Measurements from ENCODE around the gene CASQ2.

Gene CASQ2

DNA sequence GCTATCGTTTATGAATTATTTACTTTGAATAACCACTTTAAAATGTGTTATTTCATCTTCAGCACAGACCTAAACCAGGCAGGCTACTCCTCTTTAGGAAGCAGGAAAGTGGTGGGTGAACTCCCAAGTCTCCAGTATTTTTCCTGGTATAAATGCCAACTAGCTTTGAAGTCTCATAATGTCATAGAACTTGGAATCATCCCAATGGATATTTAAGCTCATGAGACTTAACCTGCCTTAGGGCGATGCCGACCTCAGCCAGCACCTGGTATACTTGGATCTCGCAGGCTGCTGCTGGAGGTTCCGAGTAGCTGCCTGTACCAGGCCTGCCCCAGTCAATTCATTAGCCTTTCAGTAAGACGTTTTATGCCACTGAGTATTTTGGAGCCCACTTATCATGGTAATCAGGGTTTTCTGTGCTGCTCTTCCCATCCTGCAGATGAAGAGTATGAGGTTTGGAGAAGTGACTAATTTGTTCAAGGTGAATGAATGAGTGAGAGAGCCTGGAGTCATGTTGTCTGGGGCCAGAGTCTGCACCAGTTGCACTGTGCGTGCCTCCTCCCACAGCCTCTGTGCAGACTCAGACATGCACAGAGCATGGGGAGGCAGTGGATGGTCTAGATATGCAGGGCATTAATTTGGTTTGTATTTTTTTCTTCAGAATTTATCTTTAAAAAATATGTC, 91.9 kb downstream of the CASQ2 start:
- Mint-ChIP-seq H3K27me3 (no peaks in the 10 kb centered on the region), H3K9me3 (no peaks in the 10 kb centered on the region), H3K4me3 (no peak overlapping the region), H3K36me3 (ENCODE audit: low read depth) (no peaks in the 10 kb centered on the region), H3K27ac (no peak overlapping the region), H3K4me1 (ENCODE audit: low read depth) (peaks cover 4% of the 10 kb centered on the region)

DNA sequence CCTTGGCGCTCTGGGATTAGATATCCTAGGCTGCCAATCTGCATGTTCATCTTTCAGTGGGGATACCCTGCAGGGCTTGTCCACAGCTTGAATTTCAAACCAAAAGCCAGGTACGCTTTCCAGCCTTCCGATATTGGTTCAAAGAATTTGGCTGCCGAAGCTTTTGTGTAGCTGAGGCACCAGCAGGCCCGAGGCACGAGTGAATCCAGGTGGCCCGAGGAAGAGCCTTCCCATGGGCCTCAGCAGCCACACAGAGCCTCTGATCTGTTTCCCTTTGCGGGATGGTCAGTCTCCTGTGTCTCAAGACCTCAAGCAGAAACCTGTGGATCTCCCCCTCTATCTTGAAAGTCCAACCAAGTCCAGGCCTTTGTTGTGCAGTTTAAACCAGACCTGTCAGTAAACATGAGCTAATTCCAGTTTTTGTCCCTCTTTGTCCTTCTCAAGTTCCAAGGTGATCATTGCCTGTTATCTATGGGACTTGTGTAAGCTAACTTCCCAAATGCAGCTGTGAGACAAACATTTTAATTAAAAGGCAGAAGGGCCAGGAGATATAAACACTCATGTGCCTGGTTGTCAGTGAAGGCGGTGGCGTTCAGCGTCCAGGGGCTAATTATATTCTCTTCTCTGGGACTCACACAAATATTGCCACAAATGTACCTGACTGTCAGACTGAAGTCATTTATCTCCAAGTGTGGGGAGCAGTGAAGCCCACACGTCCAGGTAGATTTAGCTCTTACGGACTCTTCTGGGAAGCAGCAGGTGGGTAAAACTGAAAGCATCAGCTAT, 96.1 kb downstream of the CASQ2 start:
- Mint-ChIP-seq H3K9me3 (no peaks in the 10 kb centered on the region), H3K27ac (no peak overlapping the region), H3K4me1 (ENCODE audit: low read depth) (peaks cover 4% of the 10 kb centered on the region), H3K36me3 (ENCODE audit: low read depth) (no peaks in the 10 kb centered on the region), H3K4me3 (no peak overlapping the region), H3K27me3 (no peaks in the 10 kb centered on the region)

DNA sequence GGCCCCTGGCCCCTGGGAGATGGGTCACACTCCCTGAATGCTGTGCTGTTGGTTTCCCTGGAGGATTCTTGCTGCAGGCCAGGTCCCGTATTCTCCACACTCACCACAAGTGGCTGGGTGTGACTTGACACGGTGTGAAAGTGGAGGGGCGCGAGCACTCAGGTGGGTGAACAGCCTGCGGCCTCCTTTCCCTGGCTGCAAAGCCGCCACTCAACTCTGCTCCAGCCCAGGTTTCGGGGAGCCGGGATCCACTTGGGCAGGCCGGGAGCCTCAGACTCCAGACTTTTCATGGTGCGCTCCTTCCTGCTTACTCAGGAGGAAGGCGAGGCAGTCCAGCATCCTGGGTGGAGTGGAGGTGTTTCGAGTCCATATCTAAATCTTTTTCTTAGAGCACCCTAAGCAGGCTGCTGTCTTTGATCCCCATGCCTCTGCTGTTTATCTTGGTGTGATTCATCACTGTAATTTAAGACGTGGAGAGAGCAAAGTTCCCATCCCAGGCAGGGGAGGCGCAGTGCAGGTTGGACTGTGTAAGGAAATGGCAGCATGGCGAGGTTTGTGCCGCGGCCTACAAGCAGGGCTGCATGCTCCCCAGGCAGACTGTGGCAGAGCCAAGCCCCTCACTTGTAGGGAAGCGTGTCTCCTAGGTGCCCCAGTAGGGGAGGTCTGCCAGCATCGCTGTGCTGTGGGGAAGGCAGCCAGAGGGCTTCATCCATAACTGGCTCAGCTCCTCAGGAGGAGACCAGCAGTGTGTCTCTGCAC, 97.2 kb downstream of the CASQ2 start:
- no peaks in the 10 kb centered on the region for H3K9me3 Mint-ChIP-seq
- no peak overlapping the region for H3K4me3 Mint-ChIP-seq
- no peaks in the 10 kb centered on the region for H3K27me3 Mint-ChIP-seq
- no peaks in the 10 kb centered on the region for H3K4me1 Mint-ChIP-seq (ENCODE audit: low read depth)
- no peak overlapping the region for H3K27ac Mint-ChIP-seq
- H3K36me3 Mint-ChIP-seq (ENCODE audit: low read depth), result no peaks in the 10 kb centered on the region

DNA sequence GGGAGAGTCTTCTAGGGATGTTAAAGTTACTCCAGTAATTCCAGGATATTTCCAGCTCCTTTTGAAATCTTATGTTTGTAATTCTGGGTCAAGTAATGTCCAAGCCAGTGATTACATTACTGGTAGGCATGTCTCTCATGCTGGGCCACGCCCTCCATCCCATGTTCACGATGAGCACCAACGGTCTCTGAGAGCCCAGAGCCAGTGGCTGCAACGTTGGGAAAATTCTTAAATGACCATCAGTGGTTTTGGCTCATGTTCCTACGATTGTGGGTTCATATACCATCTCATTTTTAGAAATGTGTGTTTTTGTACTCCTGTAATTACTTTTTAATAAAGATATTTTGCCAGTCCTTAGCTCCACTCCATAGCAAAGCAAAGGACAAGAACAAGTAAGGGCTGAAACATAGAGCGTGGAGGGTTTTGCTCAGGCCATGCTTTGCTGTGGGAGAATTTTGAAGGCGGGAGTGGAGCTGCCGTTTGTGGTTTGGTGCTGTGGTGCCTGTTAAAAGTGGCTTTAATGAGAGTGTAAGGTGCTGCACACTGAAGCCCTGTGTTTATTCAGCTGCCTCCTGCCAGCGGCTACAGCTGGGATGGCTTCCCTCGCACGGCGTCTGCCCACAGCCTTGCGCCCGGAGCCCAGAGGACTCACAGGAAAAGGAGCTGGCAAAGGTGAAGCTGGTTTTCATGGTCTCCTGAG, 97.9 kb downstream of the CASQ2 start:
- Mint-ChIP-seq H3K36me3 (ENCODE audit: low read depth) (no peaks in the 10 kb centered on the region), H3K27me3 (no peaks in the 10 kb centered on the region), H3K4me1 (ENCODE audit: low read depth) (no peaks in the 10 kb centered on the region), H3K27ac (no peak overlapping the region), H3K9me3 (no peaks in the 10 kb centered on the region), H3K4me3 (no peak overlapping the region)

DNA sequence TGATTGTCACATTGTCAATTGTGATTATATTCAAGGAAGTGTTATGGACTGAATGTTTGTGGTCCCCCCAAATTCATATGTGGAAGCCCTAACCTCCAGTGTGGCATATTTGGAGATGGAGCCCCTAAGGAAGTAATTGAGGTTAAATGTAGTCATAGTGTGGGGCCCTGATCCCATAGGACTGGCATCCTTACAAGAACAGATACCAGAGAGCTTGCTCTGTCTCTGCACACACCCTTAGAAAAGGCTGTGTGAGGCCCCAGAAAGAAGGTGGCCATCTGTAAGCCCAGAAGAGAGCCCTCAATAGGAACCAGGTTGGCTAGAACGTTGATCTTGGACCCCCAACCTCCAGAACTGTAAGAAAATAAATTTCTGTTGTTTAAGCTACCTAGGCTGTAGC, 98.6 kb downstream of the CASQ2 start:
- H3K27ac Mint-ChIP-seq, result no peak overlapping the region
- H3K4me3 Mint-ChIP-seq, result no peak overlapping the region
- no peaks in the 10 kb centered on the region for H3K9me3 Mint-ChIP-seq
- H3K36me3 Mint-ChIP-seq (ENCODE audit: low read depth), result no peaks in the 10 kb centered on the region
- no peaks in the 10 kb centered on the region for H3K4me1 Mint-ChIP-seq (ENCODE audit: low read depth)
- H3K27me3 Mint-ChIP-seq, result no peaks in the 10 kb centered on the region

DNA sequence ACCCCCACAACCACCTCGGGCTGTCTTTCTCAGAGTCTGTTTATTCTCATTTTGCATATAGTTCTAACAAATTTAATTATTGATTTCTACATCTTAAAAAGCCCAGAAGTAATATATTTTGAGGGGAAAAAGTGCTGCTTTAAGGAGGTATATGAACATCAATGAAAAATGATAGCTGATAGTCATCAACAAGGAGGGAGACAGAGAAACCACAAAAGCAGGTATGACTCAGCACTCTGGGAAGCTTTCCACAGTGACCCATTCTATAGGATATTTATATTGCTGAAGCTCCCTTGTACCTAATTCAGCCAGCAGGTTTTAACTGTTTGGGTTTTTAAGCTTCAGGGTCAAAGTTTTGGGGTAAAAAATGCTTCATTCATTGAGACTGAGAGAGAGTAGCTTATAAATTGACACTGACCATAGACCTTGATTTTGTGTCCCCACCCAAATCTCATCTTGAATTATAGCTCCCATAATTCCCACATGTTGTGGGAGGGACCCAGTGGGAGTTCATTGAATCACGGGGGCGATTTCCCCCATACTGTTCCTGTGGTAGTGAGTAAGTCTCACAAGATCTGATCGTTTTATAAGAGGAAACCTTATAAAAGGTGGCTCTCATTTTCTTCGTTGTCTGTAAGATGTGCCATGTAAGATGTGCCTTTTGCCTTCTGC, 99.4 kb downstream of the CASQ2 start:
- Mint-ChIP-seq H3K27ac (no peak overlapping the region), H3K4me3 (no peak overlapping the region), H3K9me3 (no peaks in the 10 kb centered on the region), H3K36me3 (ENCODE audit: low read depth) (no peaks in the 10 kb centered on the region), H3K27me3 (no peaks in the 10 kb centered on the region), H3K4me1 (ENCODE audit: low read depth) (no peaks in the 10 kb centered on the region)

DNA sequence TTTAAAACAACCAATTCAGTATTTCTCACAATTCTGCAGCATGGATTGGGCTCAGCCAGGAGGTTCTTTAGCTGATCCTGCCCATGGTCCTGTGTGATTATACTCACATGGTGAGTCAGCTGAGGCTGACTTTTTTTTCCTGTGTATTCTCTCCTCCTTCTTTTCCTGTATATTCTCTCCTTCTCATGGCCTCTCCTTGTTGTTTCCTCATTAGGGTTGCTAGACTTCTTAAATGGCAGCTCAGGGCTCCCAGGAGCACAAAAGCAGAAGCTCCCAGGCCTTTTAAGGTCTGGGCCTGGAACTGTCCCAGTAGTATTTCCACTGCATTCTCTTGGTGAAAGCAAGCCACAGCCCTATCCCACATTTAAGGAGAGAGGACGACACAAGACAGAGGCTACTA, 99.9 kb downstream of the CASQ2 start:
- no peaks in the 10 kb centered on the region for H3K36me3 Mint-ChIP-seq (ENCODE audit: low read depth)
- H3K27ac Mint-ChIP-seq, result no peak overlapping the region
- H3K4me1 Mint-ChIP-seq (ENCODE audit: low read depth), result no peaks in the 10 kb centered on the region
- H3K4me3 Mint-ChIP-seq, result no peak overlapping the region
- no peaks in the 10 kb centered on the region for H3K9me3 Mint-ChIP-seq
- no peaks in the 10 kb centered on the region for H3K27me3 Mint-ChIP-seq

DNA sequence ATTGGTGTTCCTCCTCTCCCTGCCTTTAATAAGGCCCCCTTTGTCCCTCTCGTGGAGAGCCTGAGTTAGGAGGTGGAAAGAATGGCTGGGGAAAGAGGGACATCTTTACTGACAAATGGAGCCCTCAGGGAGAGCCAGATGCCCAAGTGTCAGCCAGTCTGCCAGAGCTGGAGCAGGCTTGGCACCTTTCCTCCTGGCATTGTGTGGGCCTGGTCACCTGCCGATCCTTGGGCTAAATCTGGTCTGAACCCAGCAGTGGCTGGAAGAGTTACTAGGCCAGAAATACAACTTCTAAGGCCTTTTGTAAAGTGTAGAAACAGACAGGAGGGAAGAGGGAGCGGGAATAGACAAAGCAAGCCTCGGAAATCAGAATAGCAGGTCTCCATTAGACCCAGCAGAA, 101.8 kb downstream of the CASQ2 start:
- no peak overlapping the region for H3K4me3 Mint-ChIP-seq

DNA sequence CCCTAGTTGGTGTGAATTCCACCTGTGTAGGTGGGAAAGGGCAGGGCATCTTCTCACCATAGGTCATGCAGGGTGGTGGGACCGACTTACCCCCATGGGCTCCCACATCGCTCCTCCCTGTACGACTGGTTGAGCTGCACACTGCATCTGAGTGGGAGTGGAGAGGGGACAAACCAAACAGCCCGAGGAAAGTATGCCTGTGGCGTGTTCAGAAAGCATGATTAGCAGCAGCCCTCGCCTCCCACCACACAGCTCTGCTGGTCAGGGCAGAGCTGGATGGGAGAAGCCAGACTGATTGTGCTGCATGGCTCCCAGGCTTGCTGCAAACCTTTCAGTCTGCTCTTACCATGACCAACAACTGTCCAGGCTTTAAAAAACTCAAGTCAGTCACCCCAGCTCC, 102.3 kb downstream of the CASQ2 start:
- Mint-ChIP-seq H3K36me3 (ENCODE audit: low read depth) (no peaks in the 10 kb centered on the region), H3K27ac (no peak overlapping the region), H3K4me1 (ENCODE audit: low read depth) (no peaks in the 10 kb centered on the region), H3K9me3 (no peaks in the 10 kb centered on the region), H3K27me3 (no peaks in the 10 kb centered on the region), H3K4me3 (no peak overlapping the region)

More for the DNA sequence above, 101.8 kb downstream of the CASQ2 start:
- Mint-ChIP-seq H3K27me3 (no peaks in the 10 kb centered on the region), H3K9me3 (no peaks in the 10 kb centered on the region), H3K27ac (no peak overlapping the region), H3K4me1 (ENCODE audit: low read depth) (no peaks in the 10 kb centered on the region), H3K36me3 (ENCODE audit: low read depth) (no peaks in the 10 kb centered on the region)

DNA sequence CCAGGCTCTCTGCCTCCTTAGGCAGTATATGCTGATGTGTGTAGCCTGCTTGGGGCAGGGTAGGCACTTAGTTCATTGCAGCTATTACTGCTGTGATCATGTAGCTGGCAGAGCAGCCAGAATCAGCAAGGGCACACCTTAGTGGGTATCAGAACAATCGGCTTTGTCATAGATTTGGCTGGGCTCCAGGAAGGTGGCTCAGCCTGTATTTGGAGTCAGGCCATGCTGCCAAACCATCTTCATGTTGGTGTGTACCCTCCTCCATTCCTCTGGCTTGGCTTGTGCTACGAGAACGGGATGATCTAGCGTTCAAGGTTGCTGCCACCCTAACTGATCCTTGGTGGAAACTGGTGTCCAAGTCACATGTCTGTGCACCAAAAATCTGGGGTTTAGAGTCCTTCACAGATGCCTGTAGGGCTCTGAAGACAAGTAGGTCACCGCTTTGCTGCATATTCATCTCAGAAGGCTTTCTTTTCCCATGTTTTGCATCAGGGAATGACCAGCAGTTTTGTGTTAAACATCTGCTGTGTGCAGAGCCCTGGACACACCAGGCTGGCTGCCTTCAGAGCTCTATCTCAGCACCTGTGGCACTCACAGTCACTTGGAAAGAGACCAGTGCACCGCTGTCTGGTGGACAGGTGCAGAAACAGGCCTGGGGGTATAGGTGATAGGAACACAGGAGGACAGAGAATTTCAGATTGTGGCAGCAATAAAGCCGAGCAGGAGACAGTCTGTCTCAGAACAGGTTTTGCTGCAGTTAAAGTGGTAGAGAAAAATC, 103.0 kb downstream of the CASQ2 start:
- Mint-ChIP-seq H3K27me3 (no peaks in the 10 kb centered on the region), H3K4me1 (ENCODE audit: low read depth) (no peaks in the 10 kb centered on the region), H3K4me3 (no peak overlapping the region), H3K9me3 (no peaks in the 10 kb centered on the region), H3K27ac (no peak overlapping the region), H3K36me3 (ENCODE audit: low read depth) (no peaks in the 10 kb centered on the region)

DNA sequence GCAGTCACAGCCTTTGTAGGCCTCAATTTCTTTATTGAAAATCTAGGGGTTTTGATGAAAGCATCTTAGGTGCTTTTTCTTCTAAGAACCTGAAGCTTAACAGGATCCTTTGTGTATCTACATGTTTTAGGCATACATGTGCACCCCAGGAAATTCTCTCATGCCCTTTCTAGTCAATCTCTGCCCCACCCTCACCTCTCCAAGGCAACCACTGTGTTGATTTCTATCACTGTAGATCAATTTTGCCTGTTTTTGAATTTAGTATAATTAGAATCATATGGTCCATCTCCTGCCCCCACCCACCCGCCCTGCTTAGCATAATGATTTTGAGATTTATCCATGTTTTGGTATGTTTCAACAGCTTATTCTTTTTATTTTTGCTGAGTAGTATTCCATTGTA, 107.4 kb downstream of the CASQ2 start:
- Mint-ChIP-seq H3K27me3 (no peaks in the 10 kb centered on the region), H3K9me3 (no peaks in the 10 kb centered on the region), H3K4me1 (ENCODE audit: low read depth) (no peaks in the 10 kb centered on the region), H3K36me3 (ENCODE audit: low read depth) (no peaks in the 10 kb centered on the region), H3K27ac (no peak overlapping the region), H3K4me3 (no peak overlapping the region)

DNA sequence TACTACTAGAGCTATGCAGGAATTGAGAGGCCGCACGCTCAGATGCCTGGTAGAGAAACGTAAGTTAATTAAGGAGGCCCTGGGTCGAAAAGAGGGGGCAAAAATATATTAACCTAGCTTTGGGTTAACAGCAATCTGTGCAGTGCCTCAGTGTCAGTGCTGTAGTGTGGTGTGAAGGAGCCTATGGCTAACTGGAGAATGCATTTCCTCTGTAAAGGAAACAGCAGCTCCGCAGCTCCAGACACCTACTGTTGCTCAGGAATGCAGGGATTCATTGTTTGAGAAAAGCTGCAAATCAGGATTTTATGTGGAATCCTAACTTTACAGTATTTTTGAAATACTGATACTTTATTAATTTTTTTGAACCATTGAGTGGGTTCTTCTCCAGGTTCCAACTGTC, 108.4 kb downstream of the CASQ2 start:
- Mint-ChIP-seq H3K9me3 (no peaks in the 10 kb centered on the region), H3K4me3 (no peak overlapping the region), H3K27ac (no peak overlapping the region), H3K4me1 (ENCODE audit: low read depth) (peaks cover 3% of the 10 kb centered on the region), H3K36me3 (ENCODE audit: low read depth) (no peaks in the 10 kb centered on the region), H3K27me3 (no peaks in the 10 kb centered on the region)

DNA sequence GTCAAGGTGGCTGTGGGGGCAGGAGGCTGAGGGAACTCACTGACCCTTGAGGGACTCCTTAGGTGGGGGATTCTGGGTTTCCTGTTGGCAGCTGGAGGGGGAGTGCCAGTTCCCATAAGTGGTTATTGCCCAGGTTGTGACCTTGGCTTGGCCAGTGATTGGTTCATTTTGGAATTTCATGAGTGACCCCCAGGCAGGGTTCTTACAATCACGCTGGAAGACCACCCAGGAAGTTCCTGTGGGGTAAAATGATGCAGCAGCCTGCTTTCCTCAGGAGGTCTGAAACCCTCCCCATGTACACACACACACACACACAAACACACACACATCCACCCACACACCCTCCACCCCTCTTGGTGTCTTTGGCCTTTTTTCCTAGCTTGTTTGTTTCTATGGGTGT, 109.9 kb downstream of the CASQ2 start:
- no peaks in the 10 kb centered on the region for H3K36me3 Mint-ChIP-seq (ENCODE audit: low read depth)
- H3K4me1 Mint-ChIP-seq (ENCODE audit: low read depth), result peaks cover 8% of the 10 kb centered on the region
- H3K27ac Mint-ChIP-seq, result no peak overlapping the region
- H3K27me3 Mint-ChIP-seq, result no peaks in the 10 kb centered on the region
- no peaks in the 10 kb centered on the region for H3K9me3 Mint-ChIP-seq
- H3K4me3 Mint-ChIP-seq, result no peak overlapping the region
